Amygdala (tissue), 56 donors: ENCODE data around the gene HTR3A.
"Not testable (repeated sequence)": the region's sequence is repeated elsewhere in the genome, so short reads cannot be mapped to it uniquely, and the experiment has no call there.

Source experiments
- DNase-seq, 56 donors: peaks; one replicate each; lab custom pipeline; 2025; lab: John Stamatoyannopoulos, UW

The HTR3A gene

DNA sequence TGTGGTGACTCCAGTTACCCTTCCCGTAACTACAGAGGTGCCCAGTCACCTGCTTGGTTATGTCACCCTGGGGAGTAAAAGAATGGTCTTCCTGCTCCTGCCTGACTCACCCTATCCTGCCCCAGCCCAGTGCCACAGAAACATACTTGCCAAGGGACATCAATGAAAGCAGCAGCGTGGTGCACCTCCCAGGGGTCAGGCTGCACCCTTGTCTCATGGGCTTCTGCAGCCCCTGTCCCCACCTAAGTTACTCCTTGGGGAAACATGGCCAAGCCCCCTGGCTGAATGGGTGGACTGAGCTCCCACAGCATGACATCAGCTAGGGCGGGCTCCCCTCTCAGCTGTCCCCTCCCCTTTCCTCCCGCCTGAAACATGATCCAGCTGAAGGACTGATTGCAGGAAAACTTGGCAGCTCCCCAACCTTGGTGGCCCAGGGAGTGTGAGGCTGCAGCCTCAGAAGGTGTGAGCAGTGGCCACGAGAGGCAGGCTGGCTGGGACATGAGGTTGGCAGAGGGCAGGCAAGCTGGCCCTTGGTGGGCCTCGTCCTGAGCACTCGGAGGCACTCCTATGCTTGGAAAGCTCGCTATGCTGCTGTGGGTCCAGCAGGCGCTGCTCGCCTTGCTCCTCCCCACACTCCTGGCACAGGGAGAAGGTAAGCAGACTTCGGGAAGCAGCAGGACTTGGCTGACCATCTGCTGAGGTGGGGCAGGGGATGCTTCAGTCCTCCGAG is at the start of gene HTR3A:
TSS of gene HTR3A (plus strand) at position 368 of the 730 bp plus-strand sequence. CDS start at position 586, 218 bp downstream.
- DNase-seq: no peak

DNA sequence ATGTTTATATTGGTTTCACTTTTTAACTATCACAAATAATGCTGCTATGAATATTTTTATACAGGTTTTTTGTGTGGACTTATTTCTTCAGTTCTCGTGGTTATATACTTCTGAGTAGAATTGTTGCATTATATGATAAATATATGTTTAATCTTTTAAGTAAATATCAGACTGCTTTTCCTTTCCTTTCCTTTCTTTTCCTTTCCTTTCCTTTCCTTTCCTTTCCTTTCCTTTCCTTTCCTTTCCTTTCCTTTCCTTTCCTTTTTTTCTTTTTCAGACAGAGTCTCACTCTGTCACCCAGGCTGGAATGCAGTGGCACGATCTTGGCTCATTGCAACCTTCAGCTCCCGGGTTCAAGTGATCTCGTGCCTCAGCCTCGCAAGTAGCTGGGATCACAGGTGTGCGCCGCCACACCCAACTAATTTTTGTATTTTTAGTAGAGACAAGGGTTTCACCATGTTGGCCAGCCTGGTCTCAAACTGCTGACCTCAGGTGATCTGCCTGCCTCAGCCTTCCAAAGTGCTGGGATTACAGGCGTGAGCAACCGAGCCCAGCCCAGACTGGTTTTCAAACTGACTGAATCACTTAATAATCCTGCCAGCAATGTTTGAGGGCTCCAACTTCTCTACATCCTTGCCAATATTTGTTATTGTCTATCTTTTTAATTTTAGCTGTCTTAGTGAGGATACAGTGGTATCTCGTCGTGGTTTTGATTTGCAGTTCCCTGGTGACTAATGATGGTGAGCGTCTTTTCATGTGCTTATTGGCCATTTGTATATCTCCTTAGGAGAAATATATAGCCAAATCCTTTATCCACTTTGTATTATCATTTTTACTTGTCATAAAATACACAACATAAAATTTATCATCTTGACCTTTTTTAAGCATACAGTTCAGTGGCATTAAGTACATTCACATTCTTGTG is 48.4 kb upstream of the HTR3A start:
- DNase-seq: no peak

DNA sequence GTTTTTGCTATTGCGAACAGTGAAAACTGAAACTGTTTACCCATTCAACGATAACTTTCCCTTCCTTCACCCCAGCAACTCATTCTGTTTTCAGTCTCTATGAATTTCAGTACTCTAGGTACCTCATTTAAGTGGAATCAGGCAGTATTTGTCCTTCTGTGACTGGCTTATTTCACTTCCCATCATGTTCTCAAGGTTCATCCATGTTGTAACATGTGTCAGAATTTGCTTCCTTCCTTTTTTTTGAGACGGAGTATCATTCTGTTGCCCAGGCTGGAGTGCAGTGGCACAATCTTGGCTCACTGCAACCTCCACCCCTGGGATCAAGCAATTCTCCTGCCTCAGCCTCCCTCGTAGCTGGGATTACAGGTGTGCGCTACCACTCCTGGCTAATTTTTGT is 46.6 kb upstream of the HTR3A start:
- no peak for DNase-seq

DNA sequence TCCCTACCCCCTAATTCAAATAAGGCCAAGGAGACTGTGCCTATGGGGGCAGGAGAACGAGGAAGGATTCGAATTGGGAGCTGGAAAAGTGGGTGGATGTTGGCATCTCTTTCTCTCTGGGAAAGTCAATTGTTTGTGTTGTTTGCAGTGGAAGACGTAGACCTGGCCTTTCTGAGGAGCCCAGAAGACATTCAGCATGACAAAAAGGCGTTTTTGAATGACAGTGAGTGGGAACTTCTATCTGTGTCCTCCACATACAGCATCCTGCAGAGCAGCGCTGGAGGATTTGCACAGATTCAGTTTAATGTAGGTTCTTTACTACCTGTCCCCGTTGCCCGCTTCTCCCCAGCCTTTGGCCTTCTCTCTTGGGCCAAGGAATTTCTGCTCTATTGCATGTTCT is 42.1 kb upstream of the HTR3A start:
- DNase-seq: no peak

DNA sequence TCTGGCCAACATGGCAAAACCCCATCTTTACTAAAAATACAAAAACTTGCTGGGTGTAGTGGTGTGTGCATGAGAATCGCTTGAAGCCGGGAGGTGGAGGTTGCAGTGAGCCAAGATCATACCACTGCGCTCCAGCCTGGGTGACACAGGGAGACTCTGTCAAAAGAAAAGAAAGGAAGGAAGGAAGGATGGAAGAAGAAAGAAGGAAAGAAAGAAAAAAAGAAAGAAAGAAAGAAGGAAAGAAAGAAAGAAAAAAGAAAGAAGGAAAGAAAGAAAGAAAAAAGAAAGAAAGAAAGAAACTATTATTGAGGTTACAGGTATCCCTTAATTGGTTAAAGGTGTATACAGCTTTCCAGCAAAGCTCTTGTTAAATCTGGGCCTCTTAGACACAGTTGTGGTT is 40.7 kb upstream of the HTR3A start:
- not testable (repeated sequence) for DNase-seq

DNA sequence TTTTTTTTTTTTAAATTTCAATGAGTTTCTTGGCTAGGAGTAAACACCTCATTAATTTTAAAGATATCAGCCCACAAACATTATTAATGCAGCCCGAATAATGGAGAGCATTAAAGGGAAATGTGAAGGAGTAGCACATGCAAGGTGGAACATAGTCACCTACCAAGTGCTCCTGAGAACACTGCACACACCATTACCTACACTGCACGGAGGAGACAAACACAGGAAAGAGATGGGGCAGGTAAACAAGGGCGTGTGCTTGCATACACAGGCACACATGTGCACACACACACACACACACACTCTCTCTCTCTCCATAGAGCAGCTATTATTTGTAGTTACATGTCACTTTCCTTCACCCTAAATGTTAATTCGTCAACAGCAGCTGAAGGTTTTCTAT is 40.1 kb upstream of the HTR3A start:
- DNase-seq: no peak

DNA sequence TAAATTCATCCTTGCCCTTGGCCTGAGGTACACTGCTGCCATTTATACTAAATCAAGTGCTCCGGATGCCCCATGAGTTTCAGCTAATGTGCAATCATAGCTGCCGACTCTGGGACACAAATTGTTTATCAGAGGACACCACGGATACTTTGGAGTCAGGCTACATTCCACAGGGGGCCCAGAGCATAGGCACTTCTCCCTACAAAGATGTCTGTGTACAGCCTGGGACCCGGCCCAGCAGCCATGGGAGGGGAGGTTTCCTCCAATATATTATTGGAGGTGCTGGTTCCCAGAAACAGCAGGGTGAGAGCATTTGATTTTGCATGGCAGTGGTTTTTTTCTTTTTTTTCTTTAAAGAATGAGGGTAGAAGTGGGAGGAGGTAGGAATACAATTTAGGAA is 39.0 kb upstream of the HTR3A start:
- no peak for DNase-seq

DNA sequence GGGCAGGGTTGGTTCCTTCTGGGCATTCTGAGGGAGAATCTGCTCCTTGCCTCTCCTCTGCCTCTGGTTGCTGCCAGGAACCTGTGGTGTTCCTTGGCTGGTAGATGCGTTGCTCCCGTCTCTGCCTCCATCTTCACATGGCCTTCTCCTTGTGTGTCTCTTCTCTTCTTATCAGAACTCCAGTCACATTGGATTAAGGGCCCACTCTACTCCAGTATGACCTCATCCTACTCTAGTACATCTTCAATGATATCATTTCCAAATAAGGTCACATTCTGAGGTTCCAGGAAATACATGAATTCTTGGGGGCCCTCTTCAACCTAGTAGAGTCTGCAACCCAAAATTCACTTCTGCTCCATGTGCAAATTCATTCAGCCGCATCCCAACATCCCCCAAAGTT is 37.0 kb upstream of the HTR3A start:
- DNase-seq: no peak

DNA sequence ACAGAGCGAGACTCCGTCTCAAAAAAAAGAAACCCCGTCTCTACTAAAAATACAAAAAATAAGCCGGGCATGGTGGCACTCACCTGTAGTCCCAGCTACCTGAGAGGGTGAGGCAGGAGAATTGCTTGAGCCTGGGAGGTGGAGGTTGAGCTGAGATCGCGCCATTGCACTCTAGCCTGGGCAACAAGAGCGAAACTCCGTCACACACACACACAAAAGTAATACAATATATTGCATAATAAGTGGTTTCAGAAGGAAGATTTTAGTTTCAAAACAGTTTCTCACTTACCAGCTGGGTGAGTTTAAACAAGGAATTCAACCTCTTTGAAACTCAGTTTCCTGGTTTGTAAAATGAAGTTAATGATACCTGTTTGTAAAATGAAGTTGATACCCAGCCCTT is 32.7 kb upstream of the HTR3A start:
- no peak for DNase-seq

DNA sequence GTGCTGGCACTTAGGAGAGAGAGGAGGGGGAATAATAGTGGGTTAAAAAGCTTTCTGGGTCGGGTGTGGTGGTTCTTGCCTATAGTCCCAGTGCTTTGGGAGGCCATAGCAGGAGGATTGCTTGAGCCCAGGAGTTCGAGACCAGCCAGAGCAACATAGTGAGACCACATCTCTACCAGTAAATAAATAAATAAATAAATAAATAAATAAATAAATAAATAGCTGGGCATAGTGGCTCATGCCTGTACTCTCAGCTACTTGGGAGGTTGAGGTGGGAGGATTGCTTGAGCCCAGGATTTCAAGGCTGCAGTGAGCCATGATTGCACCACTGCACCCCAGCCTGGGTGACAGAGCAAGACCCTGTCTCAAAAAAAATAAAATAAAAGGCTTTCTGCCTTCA is 28.7 kb upstream of the HTR3A start:
- DNase-seq: not testable (repeated sequence)

DNA sequence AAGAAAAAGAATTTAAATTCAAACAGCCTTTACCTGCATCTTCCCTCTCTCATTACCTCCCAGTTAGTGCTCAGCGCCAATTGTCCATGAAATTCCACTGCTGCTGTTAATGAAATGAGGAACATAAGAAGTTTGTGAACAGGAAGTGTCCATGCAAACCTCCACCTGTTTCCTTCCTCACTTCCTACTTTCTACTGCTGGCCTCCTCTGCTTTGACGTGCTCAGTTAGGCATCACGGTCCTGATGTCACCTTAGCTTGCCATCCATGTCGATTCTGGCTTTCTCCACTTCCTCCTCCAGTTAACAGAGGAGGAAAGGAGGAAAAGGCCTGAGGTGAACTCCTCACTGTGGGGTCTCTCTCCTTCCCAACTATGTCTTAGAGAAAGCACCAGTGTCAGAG is 26.9 kb upstream of the HTR3A start:
- DNase-seq: no peak

DNA sequence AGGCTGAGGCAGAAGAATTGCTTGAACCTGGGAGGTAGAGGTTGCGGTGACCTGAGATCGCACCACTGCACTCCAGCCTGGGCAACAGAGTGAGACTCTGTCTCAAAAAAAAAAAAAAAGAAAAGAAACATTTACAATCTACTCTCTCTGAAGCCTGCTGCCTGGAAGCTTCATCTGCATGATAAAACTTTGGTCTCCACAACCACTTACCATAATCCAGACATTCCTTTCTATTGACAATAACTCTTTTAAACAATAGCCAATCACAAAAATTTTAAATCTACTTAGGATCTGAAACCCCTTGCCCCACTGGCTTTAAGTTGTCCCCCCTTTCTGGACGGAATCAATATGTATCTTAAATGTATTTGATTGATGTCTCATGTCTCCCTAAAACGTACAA is 25.0 kb upstream of the HTR3A start:
- DNase-seq: no peak

DNA sequence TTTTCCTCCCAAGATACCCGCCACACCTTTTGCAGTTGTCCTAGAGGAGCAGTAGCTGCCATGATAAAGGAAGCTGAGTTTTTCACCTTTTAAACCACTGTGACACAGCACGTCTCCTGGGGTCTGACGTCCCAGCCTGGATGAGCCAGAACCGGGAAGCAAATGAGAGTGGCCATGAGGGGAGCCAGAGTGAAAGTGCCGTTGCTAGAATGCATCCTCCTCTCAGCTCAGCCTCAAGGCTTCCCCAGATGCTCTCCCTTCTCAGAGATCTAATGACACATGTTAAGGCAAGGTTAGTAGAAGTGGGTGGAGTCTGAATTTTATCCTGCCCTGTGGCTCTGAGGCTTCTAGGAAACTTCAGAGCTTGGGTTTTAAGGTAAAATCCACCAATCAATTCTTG is 23.4 kb upstream of the HTR3A start:
- DNase-seq: no peak

DNA sequence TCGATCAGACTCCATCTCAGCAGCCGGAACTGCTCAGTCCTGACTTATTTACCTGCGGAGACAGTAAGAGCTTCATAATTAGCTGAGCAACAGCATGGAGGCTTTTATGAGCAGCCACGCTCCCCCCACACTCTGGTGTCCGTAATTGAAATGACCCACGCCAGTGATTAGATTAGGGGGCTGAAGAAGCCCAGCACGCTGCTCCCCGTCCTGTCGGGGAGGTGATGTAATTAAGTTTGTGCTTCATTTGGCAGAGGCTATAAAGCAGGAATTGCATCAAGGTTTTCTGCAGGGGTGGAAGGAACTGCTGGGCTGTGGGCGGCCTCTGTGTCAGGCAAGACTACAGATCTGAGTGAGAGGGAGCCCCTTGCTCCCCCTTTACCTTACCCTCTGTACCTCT is 22.8 kb upstream of the HTR3A start:
- DNase-seq: no peak

DNA sequence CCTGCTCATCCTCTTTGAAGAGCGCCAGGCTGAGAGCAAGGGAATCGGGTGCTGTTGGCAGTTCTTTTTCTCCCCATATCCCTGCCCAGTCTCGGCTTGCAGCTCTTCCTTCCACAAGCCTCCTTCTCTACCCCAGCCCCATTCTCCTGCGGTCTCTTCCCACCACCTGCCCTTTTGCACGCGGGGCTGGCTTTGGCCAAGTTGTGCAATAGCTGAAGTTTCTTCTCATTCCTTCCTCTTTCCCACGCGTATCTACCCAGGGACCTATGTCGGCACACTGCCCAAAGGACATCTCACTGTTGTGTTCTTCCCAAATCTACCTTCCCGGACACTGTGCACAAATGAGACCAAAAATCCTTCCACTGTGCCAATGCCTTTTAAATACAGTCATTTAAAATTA is 22.3 kb upstream of the HTR3A start:
- DNase-seq: no peak

DNA sequence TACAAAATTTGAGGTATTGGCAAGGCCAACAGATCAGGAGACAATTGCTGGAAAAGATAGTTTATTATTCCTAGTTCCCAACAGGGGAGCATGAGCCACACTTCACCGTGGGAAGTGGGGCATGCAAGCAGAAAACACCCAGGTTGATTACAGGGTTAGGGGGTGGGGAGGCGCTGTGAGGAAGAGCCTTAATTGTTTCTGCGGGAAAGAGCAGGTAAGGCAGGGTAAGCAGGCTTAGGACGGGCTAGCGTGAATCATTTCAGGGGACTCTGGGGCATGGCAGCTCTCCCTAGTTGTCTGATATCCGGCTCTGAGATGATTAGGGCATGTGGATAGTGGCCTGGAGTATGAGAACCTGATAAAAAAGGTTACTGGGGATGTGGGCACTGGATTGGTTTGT is 20.7 kb upstream of the HTR3A start:
- DNase-seq: no peak

DNA sequence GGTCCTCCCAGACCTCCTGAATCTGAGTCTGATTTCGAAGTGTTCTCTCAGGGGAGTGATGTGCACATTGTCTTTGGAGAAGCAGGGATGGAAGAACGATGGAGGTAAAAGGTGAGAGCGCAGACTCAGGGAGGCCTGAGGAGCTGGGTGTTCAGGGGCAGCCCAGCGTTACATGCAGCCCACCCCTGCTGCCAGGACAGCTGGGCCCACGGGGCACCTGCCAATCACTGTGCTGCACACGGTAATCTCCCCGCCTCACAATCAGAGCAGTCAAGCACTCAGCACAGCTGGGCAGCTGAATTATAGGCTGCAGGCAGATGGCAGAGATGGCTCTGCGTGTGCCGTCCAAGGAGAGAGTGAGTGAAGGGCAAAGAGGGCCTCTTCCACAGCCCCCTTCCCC is 17.9 kb upstream of the HTR3A start:
- DNase-seq: no peak

DNA sequence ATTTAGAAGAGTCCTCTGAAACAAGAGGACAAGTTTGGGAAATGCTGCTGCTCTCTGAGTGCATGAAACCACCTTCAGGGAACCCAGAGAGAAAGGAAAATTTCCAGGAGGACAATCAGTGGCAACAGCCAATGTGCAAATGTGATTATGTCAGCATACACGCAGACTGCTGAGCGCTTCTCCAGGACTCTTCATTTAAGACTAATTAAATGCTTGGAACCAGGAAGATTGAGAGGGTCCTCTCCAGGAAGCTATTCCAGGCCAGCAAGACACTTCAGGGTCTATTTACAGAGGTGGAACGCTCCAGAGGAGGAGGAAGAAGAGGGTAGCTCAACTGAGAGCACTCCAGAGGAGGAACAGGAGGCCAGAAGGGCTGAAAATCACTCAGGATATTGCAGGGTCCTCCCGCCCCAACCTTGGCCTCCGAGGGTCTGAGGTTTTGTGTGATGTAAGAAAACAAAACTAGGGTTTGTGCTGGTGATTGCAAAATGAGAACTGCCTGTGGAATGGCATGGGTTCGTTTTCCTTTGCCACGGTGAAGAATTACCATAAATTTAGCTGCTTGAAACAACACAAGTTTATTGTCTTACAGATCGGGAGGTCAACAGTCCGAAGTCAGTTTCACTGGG is 14.1 kb upstream of the HTR3A start:
- no peak for DNase-seq

DNA sequence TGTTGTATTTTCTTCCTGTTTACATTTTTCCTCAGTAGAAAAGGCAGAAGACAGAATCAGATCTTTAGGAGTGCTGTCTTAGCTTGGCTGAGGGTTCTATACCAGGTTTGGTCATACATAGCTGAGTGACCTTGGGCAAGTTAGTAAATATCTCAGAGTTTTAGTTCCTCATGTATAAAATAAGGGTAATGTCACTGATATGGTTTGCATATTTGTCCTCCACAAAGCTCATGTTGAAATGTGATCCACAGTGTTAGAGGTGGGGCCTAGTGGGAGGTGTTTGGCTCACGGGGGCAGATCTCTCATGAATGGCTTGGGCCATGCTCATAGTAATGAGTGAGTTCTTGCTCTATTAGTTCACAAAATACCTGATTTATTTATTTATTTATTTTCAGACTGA is 7.5 kb upstream of the HTR3A start:
- no peak for DNase-seq

DNA sequence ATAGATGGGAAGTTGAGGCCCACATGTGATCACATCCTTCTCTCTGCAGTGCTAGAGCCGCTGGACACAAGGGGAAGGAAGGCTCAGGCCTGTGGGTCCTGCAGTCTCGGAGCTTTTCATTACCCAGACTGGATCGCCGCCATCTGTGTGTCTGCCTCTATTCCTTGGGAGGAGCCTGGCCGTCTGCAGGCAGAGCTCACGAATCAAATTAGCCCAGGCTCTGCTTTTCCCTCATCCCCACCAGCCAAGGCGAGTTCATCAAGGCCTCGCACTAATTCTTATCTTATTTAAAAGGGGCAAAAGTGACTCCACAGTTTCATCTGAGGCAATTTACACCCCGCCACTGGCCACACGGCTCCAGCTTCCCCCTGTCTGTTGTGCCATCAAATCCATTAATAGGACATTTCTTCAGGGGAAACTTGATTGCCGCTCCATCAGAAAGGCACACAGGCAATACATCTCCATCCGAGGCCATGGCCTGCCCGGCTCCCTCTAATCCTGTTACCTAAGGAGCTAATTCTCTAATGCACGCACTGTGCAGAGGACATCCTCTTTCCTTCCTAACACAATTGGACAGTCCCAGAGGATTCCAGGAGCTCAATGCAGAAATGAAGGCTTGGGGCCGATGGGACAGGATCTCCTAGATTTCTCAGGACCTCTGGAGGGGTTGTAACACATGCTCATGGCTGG is 3.3 kb upstream of the HTR3A start:
- DNase-seq: no peak

DNA sequence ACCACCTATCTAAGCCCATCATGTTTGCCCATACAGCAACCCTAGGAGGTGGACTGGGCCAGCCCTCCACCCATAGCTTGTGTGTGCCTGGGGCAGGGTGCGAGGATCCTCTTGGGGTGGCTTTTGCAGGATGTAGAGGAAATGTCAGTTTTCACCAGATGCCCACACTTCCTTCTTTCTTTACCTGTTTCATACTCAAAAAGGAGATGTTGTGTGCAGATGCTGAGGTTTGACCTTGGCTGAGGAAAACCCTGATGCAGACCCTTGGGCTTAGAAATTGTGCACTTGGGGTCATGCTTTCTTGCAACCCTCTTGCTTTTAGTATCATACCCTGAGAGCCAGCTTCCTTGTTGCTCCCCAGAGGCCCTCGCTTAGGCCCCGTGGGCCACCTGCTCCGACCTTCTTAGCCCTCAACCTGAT is 2.2 kb downstream of the HTR3A start:
- DNase-seq: no peak
